ENCODE measurements around the gene MRPL20.

MRPL20 gene

DNA sequence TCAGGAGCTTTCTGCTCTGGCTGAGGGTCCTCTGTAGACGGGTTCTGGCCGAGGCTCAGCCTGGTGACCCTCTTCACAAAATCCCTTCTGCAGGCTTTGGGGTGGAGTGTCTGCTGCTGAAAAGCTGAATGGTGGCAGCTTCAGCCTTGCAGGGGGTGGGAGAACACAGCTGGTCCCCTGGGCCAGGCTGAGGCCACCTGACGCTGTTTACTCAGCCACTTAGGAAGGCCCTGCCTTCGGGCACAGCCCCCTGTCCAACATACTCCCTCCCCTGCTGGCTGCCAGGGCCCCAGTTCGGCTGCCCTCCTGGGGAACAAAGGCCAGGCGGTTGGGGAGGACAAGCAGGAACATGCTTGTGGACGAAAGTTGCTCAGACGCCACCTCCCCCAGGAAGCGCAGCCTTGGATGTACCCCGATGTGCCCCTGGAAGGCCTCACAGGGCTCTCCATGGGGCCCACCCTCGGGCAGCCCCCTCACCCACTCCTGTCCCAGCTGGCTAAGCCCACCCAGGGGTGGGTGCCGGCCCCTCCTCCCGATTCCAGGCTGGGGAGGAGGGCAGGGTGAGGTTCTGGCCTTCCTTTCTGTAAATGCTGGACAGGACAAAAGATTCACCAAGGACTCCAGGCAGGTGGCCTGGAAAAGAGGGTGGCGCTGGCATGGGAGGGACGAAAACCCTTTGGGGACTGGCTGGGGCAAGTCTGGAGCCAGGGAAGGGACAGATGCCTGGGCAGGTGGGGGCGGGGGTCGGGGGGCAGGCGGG lies 14.2 kb upstream of the MRPL20 start, which contains the start of gene ANKRD65:
TSS of gene ANKRD65 (minus strand) at position 130 of the 760 bp plus-strand sequence. CDS start 271 bp downstream, outside the sequence.
- H3K4me1 ChIP-seq (ENCODE audit: insufficient read depth, poor library complexity, severe bottlenecking), result peaks cover 25% of the 10 kb centered on the region
- H3K36me3 ChIP-seq (ENCODE audit: low read depth), result no peaks in the 10 kb centered on the region
- H3K4me3 ChIP-seq (ENCODE audit: severe bottlenecking), result peak within 1 kb of the TSS; percentile 24
- TF ChIP-seq, protein P1, sequence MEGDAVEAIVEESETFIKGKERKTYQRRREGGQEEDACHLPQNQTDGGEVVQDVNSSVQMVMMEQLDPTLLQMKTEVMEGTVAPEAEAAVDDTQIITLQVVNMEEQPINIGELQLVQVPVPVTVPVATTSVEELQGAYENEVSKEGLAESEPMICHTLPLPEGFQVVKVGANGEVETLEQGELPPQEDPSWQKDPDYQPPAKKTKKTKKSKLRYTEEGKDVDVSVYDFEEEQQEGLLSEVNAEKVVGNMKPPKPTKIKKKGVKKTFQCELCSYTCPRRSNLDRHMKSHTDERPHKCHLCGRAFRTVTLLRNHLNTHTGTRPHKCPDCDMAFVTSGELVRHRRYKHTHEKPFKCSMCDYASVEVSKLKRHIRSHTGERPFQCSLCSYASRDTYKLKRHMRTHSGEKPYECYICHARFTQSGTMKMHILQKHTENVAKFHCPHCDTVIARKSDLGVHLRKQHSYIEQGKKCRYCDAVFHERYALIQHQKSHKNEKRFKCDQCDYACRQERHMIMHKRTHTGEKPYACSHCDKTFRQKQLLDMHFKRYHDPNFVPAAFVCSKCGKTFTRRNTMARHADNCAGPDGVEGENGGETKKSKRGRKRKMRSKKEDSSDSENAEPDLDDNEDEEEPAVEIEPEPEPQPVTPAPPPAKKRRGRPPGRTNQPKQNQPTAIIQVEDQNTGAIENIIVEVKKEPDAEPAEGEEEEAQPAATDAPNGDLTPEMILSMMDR (IDR thresholded peaks at IDR 0.05; ENCODE audit: poor library complexity, severe bottlenecking), result no peak
- no peaks in the 10 kb centered on the region for H3K27me3 ChIP-seq (ENCODE audit: insufficient read depth, poor library complexity, severe bottlenecking)
- ATAC-seq (ENCODE audit: low read depth) (peak; percentile 64), DNase-seq (ENCODE audit: low spot score) (peak; percentile 79)
- H3K27ac ChIP-seq (ENCODE audit: poor library complexity, severe bottlenecking), result peak within 1 kb of the TSS; percentile 75
- H3K9me3 ChIP-seq (ENCODE audit: severe bottlenecking), result no peaks in the 10 kb centered on the region

DNA sequence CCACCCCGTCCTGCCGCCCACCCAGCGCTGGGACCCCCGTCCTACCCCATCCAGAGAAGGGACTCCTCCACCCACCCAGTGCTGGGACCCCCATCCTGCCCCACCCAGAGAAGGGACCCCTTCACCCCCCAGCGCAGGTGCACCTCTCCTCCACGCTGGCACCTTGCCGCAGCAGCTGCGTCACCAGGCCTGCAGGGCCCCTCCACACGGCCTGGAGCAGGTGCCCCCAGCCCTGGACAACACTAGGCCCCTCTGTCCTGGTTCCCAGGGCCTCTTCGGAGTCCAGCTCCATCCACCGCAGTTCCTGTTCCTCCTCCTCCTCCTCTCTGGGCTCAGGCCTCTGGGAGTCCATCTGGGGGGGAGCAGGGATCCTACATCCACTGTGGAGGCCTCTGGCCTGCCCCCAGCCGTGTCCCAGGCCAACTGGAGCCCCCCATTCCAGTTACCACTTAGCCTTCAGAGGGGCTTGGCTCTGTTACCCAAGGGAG lies 13.6 kb upstream of the MRPL20 start:
- DNase-seq (ENCODE audit: low spot score), result no peak
- TF ChIP-seq, protein P1 (IDR thresholded peaks at IDR 0.05; ENCODE audit: poor library complexity, severe bottlenecking), result no peak
- peaks cover 25% of the 10 kb centered on the region for H3K4me1 ChIP-seq (ENCODE audit: insufficient read depth, poor library complexity, severe bottlenecking)
- no peak overlapping the region for H3K4me3 ChIP-seq (ENCODE audit: severe bottlenecking)
- H3K27ac ChIP-seq (ENCODE audit: poor library complexity, severe bottlenecking), result peak overlapping the region; percentile 75
- H3K9me3 ChIP-seq (ENCODE audit: severe bottlenecking), result no peaks in the 10 kb centered on the region
- H3K36me3 ChIP-seq (ENCODE audit: low read depth), result no peaks in the 10 kb centered on the region
- no peak; the same call in 2 of the 3 replicates for ATAC-seq (ENCODE audit: low read depth)
- no peaks in the 10 kb centered on the region for H3K27me3 ChIP-seq (ENCODE audit: insufficient read depth, poor library complexity, severe bottlenecking)

DNA sequence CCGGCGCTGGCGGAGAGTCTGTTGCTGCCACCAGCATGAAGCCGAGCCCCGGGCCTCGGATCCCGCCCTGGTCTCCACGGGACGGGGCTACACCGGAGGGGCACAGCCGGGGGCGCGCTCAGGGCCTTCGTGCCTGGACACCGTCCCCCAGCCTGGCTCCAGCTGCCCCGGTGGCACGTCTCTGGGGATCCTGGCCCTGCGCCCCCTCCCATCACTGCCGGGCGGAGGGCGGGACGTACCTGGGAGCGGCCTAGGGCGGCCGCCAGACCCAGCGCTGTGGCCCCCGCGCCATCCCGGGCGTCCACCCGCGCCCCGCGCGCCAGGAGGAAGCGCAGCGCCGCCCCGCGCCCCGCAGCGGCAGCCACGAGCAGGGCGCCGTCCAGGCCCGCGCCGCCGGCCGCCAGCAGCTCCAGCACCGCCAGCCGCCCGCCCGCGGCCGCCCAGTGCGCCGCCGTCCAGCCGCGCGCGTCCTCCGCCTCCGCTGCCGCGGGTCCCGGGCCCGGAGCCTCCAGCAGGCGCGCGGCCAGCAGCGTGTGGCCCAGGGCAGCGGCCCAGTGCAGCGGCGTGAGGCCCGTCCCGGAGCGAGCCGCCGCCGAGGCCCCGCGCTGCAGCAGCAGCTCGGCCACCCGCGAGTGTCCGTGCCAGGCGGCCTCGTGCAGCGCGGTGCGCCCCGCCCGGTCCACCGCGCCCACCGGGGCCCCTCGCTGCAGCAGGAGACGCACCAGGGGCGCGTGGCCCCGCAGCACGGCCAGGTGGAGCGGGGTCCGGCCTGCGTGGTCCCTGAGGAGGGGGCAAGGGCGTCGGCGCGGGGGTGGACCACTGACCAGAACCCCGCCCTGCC lies 12.9 kb upstream of the MRPL20 start:
- ATAC-seq (ENCODE audit: low read depth), result no peak
- TF ChIP-seq, protein P1 (IDR thresholded peaks at IDR 0.05; ENCODE audit: poor library complexity, severe bottlenecking), result no peak
- no peak for DNase-seq (ENCODE audit: low spot score)
- no peaks in the 10 kb centered on the region for H3K36me3 ChIP-seq (ENCODE audit: low read depth)
- no peaks in the 10 kb centered on the region for H3K27me3 ChIP-seq (ENCODE audit: insufficient read depth, poor library complexity, severe bottlenecking)
- peak overlapping the region; percentile 24 for H3K4me3 ChIP-seq (ENCODE audit: severe bottlenecking)
- no peaks in the 10 kb centered on the region for H3K9me3 ChIP-seq (ENCODE audit: severe bottlenecking)
- H3K4me1 ChIP-seq (ENCODE audit: insufficient read depth, poor library complexity, severe bottlenecking), result peaks cover 25% of the 10 kb centered on the region
- peak overlapping the region; percentile 75 for H3K27ac ChIP-seq (ENCODE audit: poor library complexity, severe bottlenecking)

DNA sequence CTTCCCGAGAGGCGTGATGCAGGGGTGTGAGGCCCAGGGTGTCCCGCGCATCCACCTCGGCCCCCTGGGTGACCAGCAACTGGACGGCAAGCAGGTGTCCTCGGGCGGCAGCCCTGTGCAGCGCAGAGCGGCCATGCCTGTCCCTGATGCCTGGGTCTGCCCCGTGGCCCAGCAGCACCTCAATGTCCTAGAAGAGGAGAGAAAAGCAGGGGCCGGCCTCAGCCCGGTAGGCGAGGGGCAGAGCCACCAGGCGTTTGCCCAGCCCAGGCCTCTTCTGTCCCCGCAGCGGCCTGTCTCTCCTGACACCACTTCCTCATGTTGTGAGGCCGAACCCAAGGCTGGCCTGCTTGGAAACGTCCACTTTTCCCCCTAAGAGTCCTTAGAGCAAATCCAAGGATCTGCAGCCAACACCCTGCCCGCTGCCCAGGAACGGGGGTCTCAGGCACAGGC lies 12.3 kb upstream of the MRPL20 start:
- H3K4me1 ChIP-seq (ENCODE audit: insufficient read depth, poor library complexity, severe bottlenecking), result peaks cover 25% of the 10 kb centered on the region
- H3K36me3 ChIP-seq (ENCODE audit: low read depth), result no peaks in the 10 kb centered on the region
- H3K4me3 ChIP-seq (ENCODE audit: severe bottlenecking), result no peak overlapping the region
- DNase-seq (ENCODE audit: low spot score), result no peak
- H3K27ac ChIP-seq (ENCODE audit: poor library complexity, severe bottlenecking), result peak overlapping the region; percentile 75
- H3K9me3 ChIP-seq (ENCODE audit: severe bottlenecking), result no peaks in the 10 kb centered on the region
- TF ChIP-seq, protein P1 (IDR thresholded peaks at IDR 0.05; ENCODE audit: poor library complexity, severe bottlenecking), result no peak
- no peaks in the 10 kb centered on the region for H3K27me3 ChIP-seq (ENCODE audit: insufficient read depth, poor library complexity, severe bottlenecking)
- no peak for ATAC-seq (ENCODE audit: low read depth)
